Type B pancreatic cell (in vitro differentiated cells): Measurements from ENCODE around the gene PRKAG1. TPM values are rescaled to one million over a fixed set of nuclear protein-coding genes. Genes with fewer than 3 reads are reported as not detected.

Experiments
- DNase-seq: peaks from one replicate; pipeline ENCODE4 v3.0.0; 2021; ENCODE audit warnings: mixed read lengths; ENCODE audit not compliant: unreplicated experiment; ENCODE audit errors: extremely low spot score
- H3K27ac Mint-ChIP-seq: 2 replicates; pipeline ENCODE4 v1.8.0; 2021; ENCODE audit warnings: mild to moderate bottlenecking, mixed read lengths
- H3K27me3 Mint-ChIP-seq: 2 replicates; pipeline ENCODE4 v1.8.0; 2021; ENCODE audit warnings: mixed read lengths
- H3K36me3 Mint-ChIP-seq: 2 replicates; pipeline ENCODE4 v1.8.0; 2021; ENCODE audit warnings: mixed read lengths
- H3K4me1 Mint-ChIP-seq: one replicate; pipeline ENCODE4 v1.8.0; 2021; ENCODE audit warnings: mixed read lengths; ENCODE audit not compliant: unreplicated experiment
- H3K4me3 Mint-ChIP-seq: 2 replicates; pipeline ENCODE4 v1.8.0; 2021; ENCODE audit warnings: mild to moderate bottlenecking, mixed read lengths
- H3K9me3 Mint-ChIP-seq: 2 replicates; pipeline ENCODE4 v1.8.0; 2021; ENCODE audit warnings: mixed read lengths
- total RNA-seq: library from RNA; stranded (reverse); gene quantifications from 2 replicates; pipeline ENCODE4 v1.2.1, GENCODE V29; 2021; ENCODE audit warnings: low replicate concordance
- TF ChIP-seq, protein P1 (sequence below): fragments of 200-600 bp; sonication (generic); conservative IDR thresholded peaks from 2 replicates; pipeline ENCODE4 v1.5.0; 2021; ENCODE audit warnings: antibody characterized with exemption, mild to moderate bottlenecking

The PRKAG1 gene
- total RNA-seq, 1 donor from 2014 or later: 58.7 TPM

- no peaks in the 10 kb centered on the region for H3K36me3 Mint-ChIP-seq
- H3K4me1 Mint-ChIP-seq: peaks cover 23% of the 10 kb centered on the region
- H3K4me3 Mint-ChIP-seq: no peak overlapping the region
- DNase-seq: no peak
- H3K27me3 Mint-ChIP-seq: peaks cover 95% of the 10 kb centered on the region
- no peak overlapping the region for H3K27ac Mint-ChIP-seq
- TF ChIP-seq, protein P1, sequence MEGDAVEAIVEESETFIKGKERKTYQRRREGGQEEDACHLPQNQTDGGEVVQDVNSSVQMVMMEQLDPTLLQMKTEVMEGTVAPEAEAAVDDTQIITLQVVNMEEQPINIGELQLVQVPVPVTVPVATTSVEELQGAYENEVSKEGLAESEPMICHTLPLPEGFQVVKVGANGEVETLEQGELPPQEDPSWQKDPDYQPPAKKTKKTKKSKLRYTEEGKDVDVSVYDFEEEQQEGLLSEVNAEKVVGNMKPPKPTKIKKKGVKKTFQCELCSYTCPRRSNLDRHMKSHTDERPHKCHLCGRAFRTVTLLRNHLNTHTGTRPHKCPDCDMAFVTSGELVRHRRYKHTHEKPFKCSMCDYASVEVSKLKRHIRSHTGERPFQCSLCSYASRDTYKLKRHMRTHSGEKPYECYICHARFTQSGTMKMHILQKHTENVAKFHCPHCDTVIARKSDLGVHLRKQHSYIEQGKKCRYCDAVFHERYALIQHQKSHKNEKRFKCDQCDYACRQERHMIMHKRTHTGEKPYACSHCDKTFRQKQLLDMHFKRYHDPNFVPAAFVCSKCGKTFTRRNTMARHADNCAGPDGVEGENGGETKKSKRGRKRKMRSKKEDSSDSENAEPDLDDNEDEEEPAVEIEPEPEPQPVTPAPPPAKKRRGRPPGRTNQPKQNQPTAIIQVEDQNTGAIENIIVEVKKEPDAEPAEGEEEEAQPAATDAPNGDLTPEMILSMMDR: no peak
- H3K9me3 Mint-ChIP-seq: no peaks in the 10 kb centered on the region
These were observed 32.7 kb downstream of the PRKAG1 start for GRCh38 chr12:48985901-48986300.

DNA sequence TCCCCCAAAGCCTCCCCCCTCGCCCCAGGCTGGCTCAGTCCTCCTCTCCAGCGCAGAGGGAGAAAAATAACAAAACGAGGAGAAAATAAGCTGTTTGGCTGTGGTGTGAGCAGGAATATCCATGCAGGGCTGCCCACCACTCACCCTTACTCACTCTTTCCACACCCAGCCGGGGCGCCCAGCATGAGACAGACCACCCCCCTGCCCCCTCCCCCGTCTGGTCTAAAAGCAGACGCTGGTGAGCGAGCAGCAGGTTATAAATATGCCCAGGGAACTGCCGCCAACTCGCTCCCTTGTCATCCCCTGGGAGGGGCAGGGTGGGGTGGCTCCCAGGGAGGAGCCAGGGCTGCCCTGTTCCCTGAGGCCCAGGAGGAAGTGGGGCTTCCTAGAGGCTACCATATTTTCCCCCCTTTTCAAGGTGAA, 33.1 kb downstream of the PRKAG1 start:
- Mint-ChIP-seq H3K9me3 (no peaks in the 10 kb centered on the region), H3K27me3 (peaks cover 95% of the 10 kb centered on the region), H3K36me3 (no peaks in the 10 kb centered on the region), H3K4me3 (no peak overlapping the region), H3K27ac (no peak overlapping the region), H3K4me1 (peaks cover 19% of the 10 kb centered on the region)
- TF ChIP-seq, protein P1: no peak
- no peak for DNase-seq

GRCh38 chr12:48982397-48983080, 36.0 kb downstream of the PRKAG1 start:
- H3K4me1 Mint-ChIP-seq: peaks cover 10% of the 10 kb centered on the region
- H3K4me3 Mint-ChIP-seq: peak overlapping the region; percentile 78
- TF ChIP-seq, protein P1: no peak
- peak overlapping the region; percentile 51 for H3K27ac Mint-ChIP-seq
- no peaks in the 10 kb centered on the region for H3K36me3 Mint-ChIP-seq
- DNase-seq: no peak
- H3K9me3 Mint-ChIP-seq: no peaks in the 10 kb centered on the region
- H3K27me3 Mint-ChIP-seq: peaks cover 96% of the 10 kb centered on the region

DNA sequence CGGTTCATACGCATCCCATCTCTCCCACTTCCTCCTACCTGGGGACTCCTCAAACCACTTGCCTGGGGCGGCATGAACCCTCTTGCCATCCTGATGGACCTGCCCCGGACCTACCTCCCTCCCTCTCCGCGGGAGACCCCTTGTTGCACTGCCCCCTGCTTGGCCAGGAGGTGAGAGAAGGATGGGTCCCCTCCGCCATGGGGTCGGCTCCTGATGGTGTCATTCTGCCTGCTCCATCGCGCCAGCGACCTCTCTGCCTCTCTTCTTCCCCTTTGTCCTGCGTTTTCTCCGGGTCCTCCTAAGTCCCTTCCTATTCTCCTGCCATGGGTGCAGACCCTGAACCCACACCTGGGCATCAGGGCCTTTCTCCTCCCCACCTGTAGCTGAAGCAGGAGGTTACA, 36.8 kb downstream of the PRKAG1 start:
- Mint-ChIP-seq H3K4me1 (peaks cover 8% of the 10 kb centered on the region), H3K27ac (peak overlapping the region; percentile 17), H3K9me3 (no peaks in the 10 kb centered on the region), H3K4me3 (peak overlapping the region; percentile 78), H3K36me3 (no peaks in the 10 kb centered on the region), H3K27me3 (peaks cover 96% of the 10 kb centered on the region)
- DNase-seq: no peak
- TF ChIP-seq, protein P1: no peak

DNA sequence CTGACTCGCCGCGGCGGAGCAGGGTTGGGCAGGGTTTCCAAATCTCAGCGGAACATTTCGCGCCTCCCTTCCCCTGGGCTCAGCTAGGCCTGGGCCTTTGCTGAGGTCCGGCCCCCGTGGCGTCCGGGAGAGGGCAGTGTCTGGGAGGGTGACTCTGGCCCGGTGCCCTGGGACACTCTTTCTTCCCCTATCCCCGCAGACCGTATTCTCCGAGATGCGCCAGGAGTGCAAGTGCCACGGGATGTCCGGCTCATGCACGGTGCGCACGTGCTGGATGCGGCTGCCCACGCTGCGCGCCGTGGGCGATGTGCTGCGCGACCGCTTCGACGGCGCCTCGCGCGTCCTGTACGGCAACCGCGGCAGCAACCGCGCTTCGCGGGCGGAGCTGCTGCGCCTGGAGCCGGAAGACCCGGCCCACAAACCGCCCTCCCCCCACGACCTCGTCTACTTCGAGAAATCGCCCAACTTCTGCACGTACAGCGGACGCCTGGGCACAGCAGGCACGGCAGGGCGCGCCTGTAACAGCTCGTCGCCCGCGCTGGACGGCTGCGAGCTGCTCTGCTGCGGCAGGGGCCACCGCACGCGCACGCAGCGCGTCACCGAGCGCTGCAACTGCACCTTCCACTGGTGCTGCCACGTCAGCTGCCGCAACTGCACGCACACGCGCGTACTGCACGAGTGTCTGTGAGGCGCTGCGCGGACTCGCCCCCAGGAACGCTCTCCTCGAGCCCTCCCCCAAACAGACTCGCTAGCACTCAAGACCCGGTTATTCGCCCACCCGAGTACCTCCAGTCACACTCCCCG, 37.4 kb downstream of the PRKAG1 start:
- TF ChIP-seq, protein P1: peak; percentile 27
- DNase-seq: no peak
- Mint-ChIP-seq H3K27ac (peak overlapping the region; percentile 66), H3K27me3 (peaks cover 97% of the 10 kb centered on the region), H3K36me3 (no peaks in the 10 kb centered on the region), H3K4me3 (peak overlapping the region; percentile 78), H3K4me1 (peaks cover 8% of the 10 kb centered on the region), H3K9me3 (no peaks in the 10 kb centered on the region)
